KMS-11 (cell line): ENCODE results near the gene PSMC6.
A peak's percentile ranks its signal among the peaks of the same experiment; 100 is the strongest.

ENCODE experiments used
- H2AFZ ChIP-seq: fragments of 200-600 bp; sonication (generic); 2 replicates; pipeline ENCODE4 v1.6.1; 2016; ENCODE audit warnings: antibody characterized with exemption, mixed run types, low read depth
- H3K27ac ChIP-seq: fragments of 200-600 bp; sonication (generic); 2 replicates; pipeline ENCODE4 v1.6.1; 2016; ENCODE audit warnings: mild to moderate bottlenecking, mixed run types
- H3K27me3 ChIP-seq: fragments of 200-600 bp; sonication (generic); 2 replicates; pipeline ENCODE4 v1.6.1; 2017; ENCODE audit warnings: mild to moderate bottlenecking, low read depth, mixed run types, moderate library complexity; ENCODE audit not compliant: insufficient read depth
- H3K36me3 ChIP-seq: fragments of 200-600 bp; sonication (generic); 2 replicates; pipeline ENCODE4 v1.6.1; 2017; ENCODE audit warnings: mild to moderate bottlenecking, mixed run types; ENCODE audit not compliant: insufficient read depth
- H3K4me1 ChIP-seq: fragments of 200-600 bp; sonication (generic); 2 replicates; pipeline ENCODE4 v1.6.1; 2016; ENCODE audit warnings: mild to moderate bottlenecking, low read depth, mixed run types; ENCODE audit not compliant: poor library complexity, severe bottlenecking
- H3K4me2 ChIP-seq: fragments of 200-600 bp; sonication (generic); 2 replicates; pipeline ENCODE4 v1.7.0; 2016; ENCODE audit warnings: mild to moderate bottlenecking, mixed run types
- H3K4me3 ChIP-seq: fragments of 200-600 bp; sonication (generic); IDR thresholded peaks from 2 replicates; pipeline ENCODE4 v1.6.1; 2017; ENCODE audit warnings: low read depth, low read length, mixed read lengths; ENCODE audit not compliant: insufficient read depth
- H3K79me2 ChIP-seq: fragments of 200-600 bp; sonication (generic); 2 replicates; pipeline ENCODE4 v1.6.1; 2016; ENCODE audit warnings: low read depth, mixed run types; ENCODE audit not compliant: insufficient read depth
- H3K9ac ChIP-seq: fragments of 200-600 bp; sonication (generic); 2 replicates; pipeline ENCODE4 v1.6.1; 2016; ENCODE audit warnings: mild to moderate bottlenecking, mixed run types
- H4K20me1 ChIP-seq: fragments of 200-600 bp; sonication (generic); 2 replicates; pipeline ENCODE4 v1.6.1; 2016; ENCODE audit warnings: mild to moderate bottlenecking, mixed run types; ENCODE audit not compliant: insufficient read depth
- TF ChIP-seq, protein P1 (sequence below): fragments of 200-600 bp; sonication (generic); conservative IDR thresholded peaks from 2 replicates; pipeline ENCODE4 v1.6.1; 2017; ENCODE audit warnings: low read depth, mild to moderate bottlenecking, antibody characterized with exemption, low read length, moderate library complexity, mixed read lengths

PSMC6 gene

GRCh38 chr14:52694761-52695480 lies 12.1 kb upstream of the PSMC6 start:
- H2AFZ ChIP-seq: peak overlapping the region; percentile 45; the same call in 1 of the 2 replicates

GRCh38 chr14:52695481-52696091 lies 11.4 kb upstream of the PSMC6 start, which contains the start of gene ERO1A:
Gene ERO1A, minus strand, starts transcription at chr14:52695558. Its CDS starts 77 bp downstream, at chr14:52695481.
- TF ChIP-seq, protein P1, sequence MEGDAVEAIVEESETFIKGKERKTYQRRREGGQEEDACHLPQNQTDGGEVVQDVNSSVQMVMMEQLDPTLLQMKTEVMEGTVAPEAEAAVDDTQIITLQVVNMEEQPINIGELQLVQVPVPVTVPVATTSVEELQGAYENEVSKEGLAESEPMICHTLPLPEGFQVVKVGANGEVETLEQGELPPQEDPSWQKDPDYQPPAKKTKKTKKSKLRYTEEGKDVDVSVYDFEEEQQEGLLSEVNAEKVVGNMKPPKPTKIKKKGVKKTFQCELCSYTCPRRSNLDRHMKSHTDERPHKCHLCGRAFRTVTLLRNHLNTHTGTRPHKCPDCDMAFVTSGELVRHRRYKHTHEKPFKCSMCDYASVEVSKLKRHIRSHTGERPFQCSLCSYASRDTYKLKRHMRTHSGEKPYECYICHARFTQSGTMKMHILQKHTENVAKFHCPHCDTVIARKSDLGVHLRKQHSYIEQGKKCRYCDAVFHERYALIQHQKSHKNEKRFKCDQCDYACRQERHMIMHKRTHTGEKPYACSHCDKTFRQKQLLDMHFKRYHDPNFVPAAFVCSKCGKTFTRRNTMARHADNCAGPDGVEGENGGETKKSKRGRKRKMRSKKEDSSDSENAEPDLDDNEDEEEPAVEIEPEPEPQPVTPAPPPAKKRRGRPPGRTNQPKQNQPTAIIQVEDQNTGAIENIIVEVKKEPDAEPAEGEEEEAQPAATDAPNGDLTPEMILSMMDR: no peak
- peaks cover 41% of the 10 kb centered on the region for H3K79me2 ChIP-seq
- H2AFZ ChIP-seq: peak within 1 kb of the TSS; percentile 45
- peak within 1 kb of the TSS; percentile 42 for H3K4me2 ChIP-seq
- peak within 1 kb of the TSS; percentile 81 for H3K27ac ChIP-seq
- H3K4me3 ChIP-seq: no peak within 1 kb of the TSS
- H3K36me3 ChIP-seq: no peaks in the 10 kb centered on the region
- H3K27me3 ChIP-seq: no peaks in the 10 kb centered on the region
- peaks cover 6% of the 10 kb centered on the region for H4K20me1 ChIP-seq
- H3K9ac ChIP-seq: peak within 1 kb of the TSS; percentile 74; the same call in 1 of the 2 replicates
- peaks cover 34% of the 10 kb centered on the region for H3K4me1 ChIP-seq

More at GRCh38 chr14:52694761-52695480, 12.1 kb upstream of the PSMC6 start:
- H3K27me3 ChIP-seq: no peaks in the 10 kb centered on the region
- peaks cover 36% of the 10 kb centered on the region for H3K4me1 ChIP-seq
- H3K4me2 ChIP-seq: peak overlapping the region; percentile 42
- peaks cover 6% of the 10 kb centered on the region for H4K20me1 ChIP-seq
- no peak overlapping the region for H3K4me3 ChIP-seq
- H3K9ac ChIP-seq: peak overlapping the region; percentile 74; the same call in 1 of the 2 replicates
- no peaks in the 10 kb centered on the region for H3K36me3 ChIP-seq
- TF ChIP-seq, protein P1: no peak
- peak overlapping the region; percentile 81 for H3K27ac ChIP-seq
- H3K79me2 ChIP-seq: peaks cover 47% of the 10 kb centered on the region

- Histone ChIP-seq H3K9ac (no peak overlapping the region), H3K27me3 (no peaks in the 10 kb centered on the region), H3K4me1 (peaks cover 5% of the 10 kb centered on the region), H4K20me1 (no peaks in the 10 kb centered on the region), H3K79me2 (no peaks in the 10 kb centered on the region), H2AFZ (no peak overlapping the region), H3K4me3 (no peak overlapping the region), H3K4me2 (no peak overlapping the region), H3K36me3 (no peaks in the 10 kb centered on the region), H3K27ac (no peak overlapping the region)
- TF ChIP-seq, protein P1: no peak
Observed at GRCh38 chr14:52700701-52701172, 6.3 kb upstream of the PSMC6 start.

DNA sequence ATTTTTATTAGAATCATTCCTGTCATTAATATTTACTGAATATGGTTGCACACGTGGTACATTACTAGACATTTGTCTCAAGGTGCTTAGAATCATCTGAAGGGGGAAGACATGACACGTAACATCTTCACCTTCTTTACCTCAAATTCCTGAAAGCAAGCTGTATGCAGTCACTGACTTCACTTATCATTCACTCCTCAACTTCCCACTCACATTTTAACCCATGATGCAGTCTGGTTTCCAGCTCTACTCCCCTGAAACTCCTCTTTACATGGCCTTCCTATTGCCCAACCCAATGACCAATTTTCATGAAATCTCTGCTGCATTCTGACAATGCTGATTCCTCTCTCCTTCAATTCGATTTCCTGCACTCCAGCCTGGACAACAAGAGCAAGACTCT lies 5.8 kb upstream of the PSMC6 start:
- no peak overlapping the region for H2AFZ ChIP-seq
- H3K4me1 ChIP-seq: peaks cover 2% of the 10 kb centered on the region
- H3K9ac ChIP-seq: no peak overlapping the region
- TF ChIP-seq, protein P1: no peak
- no peaks in the 10 kb centered on the region for H3K27me3 ChIP-seq
- no peaks in the 10 kb centered on the region for H4K20me1 ChIP-seq
- H3K27ac ChIP-seq: no peak overlapping the region
- H3K79me2 ChIP-seq: no peaks in the 10 kb centered on the region
- no peak overlapping the region for H3K4me3 ChIP-seq
- no peaks in the 10 kb centered on the region for H3K36me3 ChIP-seq
- H3K4me2 ChIP-seq: no peak overlapping the region
